ENCODE results near the gene DHX32.

- TF ChIP-seq CTCF (IDR thresholded peaks at IDR 0.05) (no peak), POLR2A (IDR thresholded peaks at IDR 0.05) (no peak), POLR2AphosphoS5 (IDR thresholded peaks at IDR 0.05; ENCODE audit: insufficient read depth in 1 of 2, low read depth in 1 of 2) (no peak)
These were observed 54.0 kb downstream of the DHX32 start for GRCh38 chr10:125827133-125827532.

Measured in vagina (tissue), 2 donors.